DMS 273 (cell line): ENCODE measurements around the gene PKM.
A peak's percentile ranks its signal among the peaks of the same experiment; 100 is the strongest.

Experiments used
- DNase-seq: peaks from one replicate; lab custom pipeline; 2025; ENCODE audit not compliant: unreplicated experiment; lab: John Stamatoyannopoulos, UW

PKM gene

DNA sequence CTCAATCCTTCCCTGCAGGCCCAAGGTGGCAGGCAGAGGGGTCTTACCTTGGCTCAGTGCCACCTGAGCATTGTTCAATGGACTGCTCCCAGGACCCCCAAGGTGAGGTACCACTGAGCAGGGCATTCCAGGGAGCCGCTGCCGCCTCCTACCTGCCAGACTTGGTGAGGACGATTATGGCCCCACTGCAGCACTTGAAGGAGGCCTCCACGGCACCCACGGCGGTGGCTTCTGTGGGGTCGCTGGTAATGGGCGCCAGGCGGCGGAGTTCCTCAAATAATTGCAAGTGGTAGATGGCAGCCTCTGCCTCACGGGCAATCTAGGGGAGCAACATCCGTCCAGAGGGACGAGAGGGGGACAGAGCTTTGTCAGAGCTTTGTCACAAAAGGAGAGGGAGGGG lies 28.7 kb downstream of the PKM start:
- DNase-seq = no peak

GRCh38 chr15:72201391-72201921 lies 29.5 kb downstream of the PKM start:
- DNase-seq = no peak

GRCh38 chr15:72200395-72201237 lies 30.4 kb downstream of the PKM start:
- DNase-seq = no peak

DNA sequence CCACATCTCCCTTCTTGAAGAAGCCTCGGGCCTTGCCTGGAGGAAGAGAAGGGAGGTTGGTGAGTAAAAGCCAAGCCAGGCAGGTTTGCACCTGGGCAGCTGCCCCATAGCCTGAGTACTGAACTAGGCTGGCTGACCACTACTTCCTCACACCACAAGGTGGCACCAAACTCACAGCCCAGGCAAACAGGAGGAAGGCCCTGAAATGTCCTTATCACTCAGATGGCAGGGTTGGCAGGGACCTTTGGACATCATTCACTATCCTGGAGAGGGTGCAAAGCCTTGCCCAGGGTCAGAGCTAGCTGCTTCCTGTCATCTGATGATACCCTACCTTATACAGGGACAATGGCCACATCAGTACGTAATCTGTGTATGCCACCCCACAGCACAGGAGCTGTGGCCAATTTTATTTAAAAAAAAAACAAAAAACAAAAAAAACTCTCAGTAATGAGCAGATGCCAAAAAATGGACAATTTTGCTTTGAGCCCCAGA lies 31.2 kb downstream of the PKM start:
- peak; percentile 77 for DNase-seq

DNA sequence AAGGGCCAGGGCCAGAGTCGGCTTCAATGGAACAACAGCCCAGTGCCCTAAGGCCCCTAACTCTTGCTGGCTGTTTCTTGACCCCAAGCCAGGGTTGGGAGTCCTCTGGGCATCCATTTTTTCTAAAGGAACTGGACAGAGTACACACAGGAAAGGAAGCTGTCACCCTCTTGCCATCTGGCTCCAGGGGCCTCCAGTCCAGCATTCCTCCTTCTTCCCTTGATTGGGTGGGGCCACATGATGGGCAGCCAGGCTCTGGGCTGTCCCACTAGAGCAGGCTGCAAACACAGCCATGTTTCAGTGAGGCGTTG lies 31.8 kb downstream of the PKM start:
- no peak for DNase-seq

GRCh38 chr15:72198356-72199204 lies 32.4 kb downstream of the PKM start:
- DNase-seq = peak; percentile 37

GRCh38 chr15:72197460-72198355 lies 33.3 kb downstream of the PKM start, which contains the start of gene GRAMD2A:
GRAMD2A (minus strand) TSS chr15:72197787.
- peak; percentile 78 for DNase-seq

- DNase-seq = peak; percentile 57
These were observed 33.9 kb downstream of the PKM start for GRCh38 chr15:72197041-72197459.

DNA sequence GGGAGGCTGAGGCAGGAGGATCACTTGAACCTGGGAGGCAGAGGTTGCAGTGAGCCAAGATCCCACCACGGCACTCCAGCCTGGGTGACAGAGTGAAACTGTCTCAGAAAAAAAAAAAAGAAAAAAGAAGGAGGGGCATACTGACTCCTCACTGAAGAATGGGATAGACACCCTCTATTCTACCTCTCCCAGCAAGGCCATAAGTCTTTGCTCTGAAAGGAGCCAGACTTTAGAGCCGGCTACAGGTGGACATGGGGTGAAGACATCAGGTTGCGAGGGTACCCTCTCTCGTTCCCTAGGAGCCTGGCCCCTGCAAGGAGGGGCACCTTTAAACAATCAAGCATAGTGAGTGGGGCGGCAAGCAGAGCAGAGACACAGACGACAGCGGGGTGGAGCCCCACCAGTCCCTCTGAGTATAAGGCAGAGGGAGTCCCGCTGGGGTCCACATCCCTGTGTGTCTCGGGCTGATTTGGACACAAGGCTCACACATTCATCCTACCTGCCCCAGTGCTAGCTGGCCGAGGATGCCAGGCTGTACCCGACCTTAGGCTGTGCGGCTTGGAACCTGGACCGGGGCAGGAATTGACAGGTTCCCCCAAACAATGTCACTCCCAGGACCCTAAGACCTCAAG lies 34.5 kb downstream of the PKM start:
- peak; percentile 37 for DNase-seq

DNA sequence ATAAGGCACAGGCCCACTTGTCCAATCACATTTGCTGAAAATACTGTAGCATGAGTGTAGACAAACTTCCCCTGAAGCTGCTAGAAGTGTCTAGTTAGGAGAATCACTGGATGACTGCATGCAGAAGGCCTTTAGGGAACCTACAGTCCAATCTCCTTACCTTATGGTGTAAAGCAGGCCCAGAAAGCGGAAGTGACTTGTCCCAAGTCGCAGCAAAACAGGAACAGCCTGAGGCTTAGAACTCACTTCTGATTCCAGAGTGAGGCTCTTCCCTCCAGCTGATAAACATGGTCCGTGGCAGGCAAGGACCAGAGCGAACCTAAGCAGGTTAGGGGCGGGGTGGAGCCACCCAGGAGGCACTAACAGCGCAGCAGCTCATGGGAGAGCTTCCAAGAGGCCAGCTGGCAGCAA lies 35.9 kb downstream of the PKM start:
- DNase-seq = no peak

GRCh38 chr15:72193836-72194396 lies 37.1 kb downstream of the PKM start:
- no peak for DNase-seq

DNA sequence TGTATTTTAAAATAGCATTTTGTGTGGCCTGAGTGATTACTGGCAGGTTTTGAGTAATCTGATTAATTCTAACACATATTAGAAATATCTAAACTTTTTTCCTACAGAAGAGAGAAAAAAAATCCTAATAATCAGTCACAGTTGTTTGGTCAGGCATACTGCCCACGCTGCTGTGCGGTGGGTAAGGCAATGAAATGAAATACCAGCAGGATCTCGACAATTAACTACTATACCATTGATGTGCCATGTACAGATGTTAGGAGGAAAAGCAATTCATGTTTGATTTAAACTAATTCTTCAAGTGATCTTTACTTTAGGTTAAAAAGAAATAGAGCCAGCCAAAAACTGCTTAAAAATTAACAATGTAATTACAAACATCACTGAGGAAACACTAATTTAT lies 38.6 kb downstream of the PKM start:
- no peak for DNase-seq

- DNase-seq = no peak
These were observed 41.6 kb downstream of the PKM start for GRCh38 chr15:72189250-72189902.

DNA sequence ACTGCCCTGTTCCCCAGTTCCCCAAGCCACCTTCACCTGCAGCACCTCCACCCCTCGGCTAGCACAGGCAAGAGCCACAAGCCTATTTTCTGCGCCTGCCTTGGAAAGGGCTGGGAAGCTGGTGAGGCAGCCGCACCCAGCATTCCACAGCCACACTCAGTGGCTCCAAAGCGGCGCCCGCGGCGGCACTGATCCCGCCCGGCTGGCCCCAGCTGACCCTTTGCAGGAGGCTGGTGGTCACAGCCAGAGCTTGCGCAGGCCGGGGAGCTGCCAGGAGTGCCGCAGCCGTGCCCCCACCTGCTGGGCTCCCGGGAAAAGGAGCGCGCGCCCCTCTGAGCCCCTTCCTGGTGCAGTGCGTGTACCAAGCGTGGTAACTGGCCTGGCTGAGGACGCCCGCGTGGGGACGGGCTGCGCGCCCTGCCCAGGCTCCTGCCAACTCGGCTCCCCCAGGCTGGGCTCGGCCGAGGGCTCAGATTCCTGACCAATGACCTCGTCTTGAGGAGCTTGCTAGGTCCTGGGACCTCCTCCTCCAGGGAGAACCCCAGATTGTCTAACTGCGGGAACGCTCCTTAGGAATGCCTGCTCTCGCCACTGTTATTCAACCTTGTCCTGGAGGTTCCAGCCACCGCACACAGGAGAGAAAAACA lies 46.7 kb downstream of the PKM start:
- DNase-seq = no peak

GRCh38 chr15:72183781-72184164 lies 47.2 kb downstream of the PKM start:
- DNase-seq = no peak

DNA sequence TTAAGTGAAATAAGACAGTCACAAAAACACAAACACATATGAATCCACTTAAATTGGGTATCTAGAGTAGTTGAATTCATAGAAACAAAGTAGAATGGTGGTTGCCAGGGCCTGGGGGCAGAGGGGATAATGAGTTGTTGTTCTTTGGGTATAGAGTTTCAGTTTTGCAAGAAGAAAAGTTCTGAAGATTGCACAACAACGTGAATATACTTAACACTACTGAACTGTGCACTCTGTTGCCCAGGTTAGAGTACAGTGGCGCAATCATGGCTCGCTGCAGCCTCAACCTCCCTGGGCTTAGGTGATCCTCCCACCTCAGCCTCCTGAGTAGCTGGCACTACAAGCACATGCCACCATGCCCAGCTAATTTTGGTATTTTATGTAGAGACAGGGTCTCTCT lies 48.3 kb downstream of the PKM start:
- no peak for DNase-seq

DNA sequence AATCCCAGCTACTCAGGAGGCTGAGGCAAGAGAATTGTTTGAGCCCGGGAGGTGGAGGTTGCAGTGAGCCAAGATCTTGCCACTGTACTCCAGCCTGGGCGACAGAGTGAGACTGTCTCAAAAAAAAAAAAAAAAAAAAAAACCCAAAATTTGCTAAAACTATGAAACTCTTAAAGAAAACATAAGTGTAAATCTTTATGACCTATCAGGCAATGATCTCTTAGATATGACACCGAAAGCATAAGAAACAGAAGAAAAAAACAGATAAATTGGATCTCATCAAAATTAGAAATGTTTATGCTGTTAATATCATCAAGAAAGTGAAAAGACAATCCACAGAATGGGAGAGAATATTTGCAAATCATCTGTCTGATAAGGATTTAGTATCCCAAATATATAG lies 48.7 kb downstream of the PKM start:
- no peak for DNase-seq

DNA sequence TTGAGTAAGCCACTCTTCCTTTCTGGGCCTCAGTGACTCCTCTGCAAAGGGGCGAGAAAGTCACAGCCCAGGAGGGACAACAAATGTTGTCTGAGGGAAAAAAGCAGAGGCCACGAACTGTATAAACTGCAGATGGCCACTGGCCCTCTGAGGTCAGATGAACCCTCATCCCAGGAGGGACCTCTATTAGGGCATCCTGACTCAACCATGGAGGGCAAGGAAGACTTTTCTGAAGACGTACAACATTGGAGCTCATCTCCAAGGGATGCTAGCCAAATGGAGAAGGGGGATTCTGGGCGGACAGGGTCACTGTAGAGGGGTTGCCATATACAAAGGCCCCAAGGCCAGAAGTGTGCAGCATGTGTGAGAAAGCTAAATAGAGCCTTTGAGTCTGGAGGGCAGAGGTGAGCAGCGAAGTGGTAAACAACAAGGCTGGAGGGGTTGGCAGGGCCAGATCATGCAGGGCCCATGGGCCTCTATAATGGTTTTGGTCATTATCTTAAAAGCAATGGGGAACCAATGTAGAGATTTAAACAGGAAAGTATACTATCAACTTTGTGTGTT lies 50.1 kb downstream of the PKM start:
- DNase-seq = no peak
